ENCODE results near the gene COL5A1.

GRCh38 chr9:134604834-134605233 is 36.8 kb upstream of the COL5A1 start:
- TF ChIP-seq, protein P1, sequence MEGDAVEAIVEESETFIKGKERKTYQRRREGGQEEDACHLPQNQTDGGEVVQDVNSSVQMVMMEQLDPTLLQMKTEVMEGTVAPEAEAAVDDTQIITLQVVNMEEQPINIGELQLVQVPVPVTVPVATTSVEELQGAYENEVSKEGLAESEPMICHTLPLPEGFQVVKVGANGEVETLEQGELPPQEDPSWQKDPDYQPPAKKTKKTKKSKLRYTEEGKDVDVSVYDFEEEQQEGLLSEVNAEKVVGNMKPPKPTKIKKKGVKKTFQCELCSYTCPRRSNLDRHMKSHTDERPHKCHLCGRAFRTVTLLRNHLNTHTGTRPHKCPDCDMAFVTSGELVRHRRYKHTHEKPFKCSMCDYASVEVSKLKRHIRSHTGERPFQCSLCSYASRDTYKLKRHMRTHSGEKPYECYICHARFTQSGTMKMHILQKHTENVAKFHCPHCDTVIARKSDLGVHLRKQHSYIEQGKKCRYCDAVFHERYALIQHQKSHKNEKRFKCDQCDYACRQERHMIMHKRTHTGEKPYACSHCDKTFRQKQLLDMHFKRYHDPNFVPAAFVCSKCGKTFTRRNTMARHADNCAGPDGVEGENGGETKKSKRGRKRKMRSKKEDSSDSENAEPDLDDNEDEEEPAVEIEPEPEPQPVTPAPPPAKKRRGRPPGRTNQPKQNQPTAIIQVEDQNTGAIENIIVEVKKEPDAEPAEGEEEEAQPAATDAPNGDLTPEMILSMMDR (conservative IDR thresholded peaks at IDR 0.05 in 1 of 2, IDR thresholded peaks at IDR 0.05 in 1 of 2; ENCODE audit: low read depth in 1 of 2, low read length in 2 of 2) = no peak
- TF ChIP-seq EZH2 (IDR thresholded peaks at IDR 0.05; ENCODE audit: low read length, missing control alignments) = no peak

All from fibroblast of lung (primary cell).